Activated CD4-positive, alpha-beta T cell treated with anti-CD3 and anti-CD28 coated beads, Interleukin-2, amount 10 ng/mL, durations not matched to agents 24 days and 14 days (primary cell): ENCODE data around the gene BCAS2. TPM values are rescaled to one million over a fixed set of nuclear protein-coding genes. Genes with fewer than 3 reads are reported as not detected.

Source experiments
- DNase-seq: peaks from one replicate; pipeline ENCODE4 v3.0.0; 2022
- H3K27ac Mint-ChIP-seq: one replicate; pipeline ENCODE4 v1.8.0; 2022; ENCODE audit warnings: mild to moderate bottlenecking, mixed read lengths
- H3K27me3 Mint-ChIP-seq: one replicate; pipeline ENCODE4 v1.8.0; 2022; ENCODE audit warnings: mixed read lengths
- H3K36me3 Mint-ChIP-seq: one replicate; pipeline ENCODE4 v1.8.0; 2022; ENCODE audit warnings: low read depth, mild to moderate bottlenecking, mixed read lengths
- H3K4me1 Mint-ChIP-seq: one replicate; pipeline ENCODE4 v1.8.0; 2021; ENCODE audit warnings: mixed read lengths
- H3K4me3 Mint-ChIP-seq: one replicate; pipeline ENCODE4 v1.8.0; 2022; ENCODE audit warnings: mild to moderate bottlenecking, moderate library complexity, mixed read lengths
- H3K9me3 Mint-ChIP-seq: one replicate; pipeline ENCODE4 v1.8.0; 2021; ENCODE audit warnings: mixed read lengths
- intact Hi-C: fragments of 100-400 bp; cut with micrococcal nuclease; formaldehyde crosslinking; loops from one replicate; pipeline ENCODE4 v1.15.1; 2023
- total RNA-seq: library from RNA; stranded (reverse); gene quantifications from 2 replicates; pipeline ENCODE4 v1.2.3, GENCODE V29; 2022

Gene BCAS2
- total RNA-seq, 1 donor from 2014 or later, result 64.0 TPM

GRCh38 chr1:114547076-114547475 lies 34.3 kb downstream of the BCAS2 start:
- DNase-seq, result no peak
- intact Hi-C loops, result no loop called here

GRCh38 chr1:114545796-114546195 lies 35.6 kb downstream of the BCAS2 start:
- H3K27me3 Mint-ChIP-seq, result peaks cover 2% of the 10 kb centered on the region
- H3K4me3 Mint-ChIP-seq, result no peak overlapping the region
- DNase-seq, result no peak
- H3K27ac Mint-ChIP-seq, result no peak overlapping the region
- H3K9me3 Mint-ChIP-seq, result no peaks in the 10 kb centered on the region
- no peaks in the 10 kb centered on the region for H3K36me3 Mint-ChIP-seq
- H3K4me1 Mint-ChIP-seq, result no peaks in the 10 kb centered on the region
- intact Hi-C loops, result no loop called here

More at GRCh38 chr1:114547076-114547475, 34.3 kb downstream of the BCAS2 start:
- H3K4me1 Mint-ChIP-seq, result no peaks in the 10 kb centered on the region
- no peaks in the 10 kb centered on the region for H3K9me3 Mint-ChIP-seq
- H3K27ac Mint-ChIP-seq, result no peak overlapping the region
- no peak overlapping the region for H3K4me3 Mint-ChIP-seq
- no peaks in the 10 kb centered on the region for H3K36me3 Mint-ChIP-seq
- peaks cover 2% of the 10 kb centered on the region for H3K27me3 Mint-ChIP-seq

- Mint-ChIP-seq H3K27ac (no peak overlapping the region), H3K4me1 (no peaks in the 10 kb centered on the region), H3K27me3 (peaks cover 4% of the 10 kb centered on the region), H3K4me3 (no peak overlapping the region), H3K9me3 (no peaks in the 10 kb centered on the region), H3K36me3 (no peaks in the 10 kb centered on the region)
- DNase-seq, result no peak
- intact Hi-C loops, result no loop called here
Measured at GRCh38 chr1:114545315-114545714, 36.1 kb downstream of the BCAS2 start.

GRCh38 chr1:114540821-114541220 lies 40.6 kb downstream of the BCAS2 start:
- no peak for DNase-seq
- Mint-ChIP-seq H3K9me3 (no peaks in the 10 kb centered on the region), H3K27me3 (peaks cover 6% of the 10 kb centered on the region), H3K4me3 (no peak overlapping the region), H3K27ac (no peak overlapping the region), H3K36me3 (no peaks in the 10 kb centered on the region), H3K4me1 (no peaks in the 10 kb centered on the region)
- intact Hi-C loops, result no loop called here

GRCh38 chr1:114540272-114540671 lies 41.1 kb downstream of the BCAS2 start:
- Mint-ChIP-seq H3K9me3 (no peaks in the 10 kb centered on the region), H3K27me3 (peaks cover 4% of the 10 kb centered on the region), H3K36me3 (no peaks in the 10 kb centered on the region), H3K27ac (no peak overlapping the region), H3K4me1 (no peaks in the 10 kb centered on the region), H3K4me3 (no peak overlapping the region)
- intact Hi-C loops, result no loop called here
- DNase-seq, result no peak

- intact Hi-C loops, result no loop called here
- no peaks in the 10 kb centered on the region for H3K9me3 Mint-ChIP-seq
- H3K27me3 Mint-ChIP-seq, result peaks cover 4% of the 10 kb centered on the region
- H3K27ac Mint-ChIP-seq, result no peak overlapping the region
- no peaks in the 10 kb centered on the region for H3K4me1 Mint-ChIP-seq
- H3K36me3 Mint-ChIP-seq, result no peaks in the 10 kb centered on the region
- no peak for DNase-seq
- no peak overlapping the region for H3K4me3 Mint-ChIP-seq
Measured at GRCh38 chr1:114536043-114536442, 45.4 kb downstream of the BCAS2 start.

- intact Hi-C loops, result no loop called here
- Mint-ChIP-seq H3K36me3 (no peaks in the 10 kb centered on the region), H3K9me3 (no peaks in the 10 kb centered on the region), H3K4me3 (no peak overlapping the region), H3K27me3 (peaks cover 2% of the 10 kb centered on the region), H3K4me1 (no peaks in the 10 kb centered on the region), H3K27ac (no peak overlapping the region)
- DNase-seq, result no peak
Measured at GRCh38 chr1:114535401-114535800, 46.0 kb downstream of the BCAS2 start.

GRCh38 chr1:114531094-114531493 lies 50.3 kb downstream of the BCAS2 start:
- Mint-ChIP-seq H3K27me3 (no peaks in the 10 kb centered on the region), H3K9me3 (no peaks in the 10 kb centered on the region), H3K36me3 (no peaks in the 10 kb centered on the region), H3K4me1 (no peaks in the 10 kb centered on the region), H3K4me3 (no peak overlapping the region), H3K27ac (no peak overlapping the region)
- DNase-seq, result no peak
- intact Hi-C loops, result no loop called here

- Mint-ChIP-seq H3K27ac (no peak overlapping the region), H3K4me3 (no peak overlapping the region), H3K27me3 (no peaks in the 10 kb centered on the region), H3K9me3 (no peaks in the 10 kb centered on the region), H3K36me3 (no peaks in the 10 kb centered on the region), H3K4me1 (no peaks in the 10 kb centered on the region)
- no peak for DNase-seq
- intact Hi-C loops, result no loop called here
Measured at GRCh38 chr1:114530224-114530623, 51.2 kb downstream of the BCAS2 start.

- no peak overlapping the region for H3K27ac Mint-ChIP-seq
- no peaks in the 10 kb centered on the region for H3K36me3 Mint-ChIP-seq
- no peak overlapping the region for H3K4me3 Mint-ChIP-seq
- no peaks in the 10 kb centered on the region for H3K9me3 Mint-ChIP-seq
- no peak for DNase-seq
- peaks cover 4% of the 10 kb centered on the region for H3K27me3 Mint-ChIP-seq
- H3K4me1 Mint-ChIP-seq, result no peaks in the 10 kb centered on the region
- intact Hi-C loops, result no loop called here
Measured at GRCh38 chr1:114524944-114525343, 56.5 kb downstream of the BCAS2 start.

- no peaks in the 10 kb centered on the region for H3K9me3 Mint-ChIP-seq
- DNase-seq, result no peak
- no peaks in the 10 kb centered on the region for H3K36me3 Mint-ChIP-seq
- H3K4me1 Mint-ChIP-seq, result no peaks in the 10 kb centered on the region
- H3K27me3 Mint-ChIP-seq, result peaks cover 14% of the 10 kb centered on the region
- no peak overlapping the region for H3K4me3 Mint-ChIP-seq
- intact Hi-C loops, result no loop called here
- H3K27ac Mint-ChIP-seq, result no peak overlapping the region
Measured at GRCh38 chr1:114522264-114522575, 59.2 kb downstream of the BCAS2 start.

GRCh38 chr1:114521396-114522263 lies 59.8 kb downstream of the BCAS2 start:
- Mint-ChIP-seq H3K27me3 (peaks cover 14% of the 10 kb centered on the region), H3K9me3 (no peaks in the 10 kb centered on the region), H3K4me1 (no peaks in the 10 kb centered on the region), H3K27ac (no peak overlapping the region), H3K36me3 (no peaks in the 10 kb centered on the region), H3K4me3 (no peak overlapping the region)
- intact Hi-C loops, result no loop called here
- no peak for DNase-seq
